ENCODE measurements around the gene CD22.
"Not testable (repeated sequence)": the region's sequence is repeated elsewhere in the genome, so short reads cannot be mapped to it uniquely, and the experiment has no call there.

The CD22 gene

GRCh38 chr19:35328851-35329285 lies at the start of gene CD22:
Gene CD22 (plus strand): TSS chr19:35329187. CDS start chr19:35332041, 2,854 bp downstream.
- no peak within 1 kb of the TSS for H3K27ac ChIP-seq
- ChIA-PET CTCF (no interaction called here), POLR2A (ENCODE audit: low non-redundant PET) (no interaction called here)
- no peak for TF ChIP-seq CTCF (conservative IDR thresholded peaks at IDR 0.05; ENCODE audit: low read depth)
- no peak for DNase-seq (ENCODE audit: low spot score)

GRCh38 chr19:35279374-35279773 lies 49.6 kb upstream of the CD22 start:
- no peak for TF ChIP-seq CTCF (conservative IDR thresholded peaks at IDR 0.05; ENCODE audit: low read depth)
- ChIA-PET POLR2A (ENCODE audit: low non-redundant PET) (interaction anchor here (0.5 kb wide), 1 partner anchor 30 kb away, joined by 5 read pairs; no protein-coding TSS in a partner anchor), CTCF (no interaction called here)
- no peak overlapping the region for H3K27ac ChIP-seq
- no peak for DNase-seq (ENCODE audit: low spot score)

GRCh38 chr19:35279985-35280821 lies 48.8 kb upstream of the CD22 start:
- H3K27ac ChIP-seq: no peak overlapping the region
- TF ChIP-seq CTCF (conservative IDR thresholded peaks at IDR 0.05; ENCODE audit: low read depth): no peak
- CTCF ChIA-PET: interaction anchor here (0.8 kb wide), 1 partner anchor 10 kb away, joined by 4 read pairs; no protein-coding TSS in a partner anchor
- POLR2A ChIA-PET (ENCODE audit: low non-redundant PET): interaction anchor here (1.0 kb wide), 1 partner anchor 13 kb away, joined by 3 read pairs; no protein-coding TSS in a partner anchor
- no peak for DNase-seq (ENCODE audit: low spot score)

GRCh38 chr19:35281303-35281702 lies 47.7 kb upstream of the CD22 start:
- H3K27ac ChIP-seq: no peak overlapping the region
- TF ChIP-seq CTCF (conservative IDR thresholded peaks at IDR 0.05; ENCODE audit: low read depth): no peak
- ChIA-PET POLR2A (ENCODE audit: low non-redundant PET) (interaction anchor here (1.0 kb wide), 1 partner anchor 14 kb away, joined by 3 read pairs; no protein-coding TSS in a partner anchor), CTCF (no interaction called here)
- DNase-seq (ENCODE audit: low spot score): no peak

- TF ChIP-seq CTCF (conservative IDR thresholded peaks at IDR 0.05; ENCODE audit: low read depth): no peak
- ChIA-PET CTCF (interaction anchor here (0.6 kb wide), 1 partner anchor 217 kb away, joined by 4 read pairs; no protein-coding TSS in a partner anchor), POLR2A (ENCODE audit: low non-redundant PET) (no interaction called here)
- DNase-seq (ENCODE audit: low spot score): no peak
- no peak overlapping the region for H3K27ac ChIP-seq
These were observed 44.6 kb upstream of the CD22 start for GRCh38 chr19:35284153-35285094.

GRCh38 chr19:35285095-35285449 lies 43.9 kb upstream of the CD22 start:
- CTCF ChIA-PET: interaction anchor here (0.6 kb wide), 1 partner anchor 218 kb away, joined by 4 read pairs; no protein-coding TSS in a partner anchor
- POLR2A ChIA-PET (ENCODE audit: low non-redundant PET): no interaction called here

GRCh38 chr19:35285465-35285864 lies 43.5 kb upstream of the CD22 start:
- CTCF ChIA-PET: not testable (repeated sequence)

More at GRCh38 chr19:35285095-35285449, 43.9 kb upstream of the CD22 start:
- DNase-seq (ENCODE audit: low spot score): no peak
- TF ChIP-seq CTCF (conservative IDR thresholded peaks at IDR 0.05; ENCODE audit: low read depth): no peak
- no peak overlapping the region for H3K27ac ChIP-seq

GRCh38 chr19:35286101-35286500 lies 42.9 kb upstream of the CD22 start:
- CTCF ChIA-PET; POLR2A ChIA-PET (ENCODE audit: low non-redundant PET); DNase-seq (ENCODE audit: low spot score); H3K27ac ChIP-seq: not testable (repeated sequence)

More at GRCh38 chr19:35285465-35285864, 43.5 kb upstream of the CD22 start:
- H3K27ac ChIP-seq; POLR2A ChIA-PET (ENCODE audit: low non-redundant PET); DNase-seq (ENCODE audit: low spot score): not testable (repeated sequence)

All from RWPE1 (cell line).